H9 (cell line): Measurements from ENCODE around the gene UTP11. TPM values are rescaled to one million over a fixed set of nuclear protein-coding genes. Genes with fewer than 3 reads are reported as not detected.

Experiments used
- DNase-seq: peaks from one replicate; pipeline ENCODE4 v3.0.0-alpha.2; 2017
- H2AFZ ChIP-seq: one replicate; pipeline ENCODE4 v1.6.1; 2013; ENCODE audit warnings: mild to moderate bottlenecking, low read length, control low read depth, moderate library complexity
- H2AK5ac ChIP-seq: 2 replicates; pipeline ENCODE4 v1.6.1; 2013; ENCODE audit warnings: low read length, control low read depth, mixed read lengths; ENCODE audit not compliant: insufficient read length
- H2BK120ac ChIP-seq: one replicate; pipeline ENCODE4 v1.6.1; 2013; ENCODE audit warnings: low read depth, mild to moderate bottlenecking, low read length, control low read depth, inconsistent platforms; ENCODE audit not compliant: poor library complexity, severe bottlenecking
- H2BK12ac ChIP-seq: 2 replicates; pipeline ENCODE4 v1.6.1; 2013; ENCODE audit warnings: low read length, control low read depth, mixed read lengths, low read depth; ENCODE audit not compliant: insufficient read length
- H2BK15ac ChIP-seq: 2 replicates; pipeline ENCODE4 v1.6.1; 2013; ENCODE audit warnings: low read depth, low read length, control low read depth
- H2BK20ac ChIP-seq: one replicate; pipeline ENCODE4 v1.6.1; 2013; ENCODE audit warnings: low read depth, mild to moderate bottlenecking, low read length, control low read depth, inconsistent platforms; ENCODE audit not compliant: poor library complexity, severe bottlenecking
- H2BK5ac ChIP-seq: 2 replicates; pipeline ENCODE4 v1.6.1; 2013; ENCODE audit warnings: low read length, control low read depth, mixed read lengths; ENCODE audit not compliant: insufficient read length
- H3K14ac ChIP-seq: 2 replicates; pipeline ENCODE4 v1.6.1; 2013; ENCODE audit warnings: low read length, control low read depth; ENCODE audit not compliant: insufficient read depth
- H3K18ac ChIP-seq: 2 replicates; pipeline ENCODE4 v1.6.1; 2013; ENCODE audit warnings: low read depth, mild to moderate bottlenecking, mixed read lengths, low read length, control low read depth; ENCODE audit not compliant: insufficient read length
- H3K23ac ChIP-seq: 2 replicates; pipeline ENCODE4 v1.6.1; 2013; ENCODE audit warnings: low read length, control low read depth, mixed read lengths, low read depth; ENCODE audit not compliant: insufficient read length
- H3K23me2 ChIP-seq: 2 replicates; pipeline ENCODE4 v1.6.1; 2013; ENCODE audit warnings: low read depth, mild to moderate bottlenecking, mixed read lengths, low read length, control low read depth; ENCODE audit not compliant: insufficient read length, poor library complexity, severe bottlenecking
- H3K27ac ChIP-seq: 2 replicates; pipeline ENCODE4 v1.5.1; 2013; ENCODE audit warnings: low read length, control low read depth, mixed read lengths, low read depth; ENCODE audit not compliant: insufficient read length
- H3K27me3 ChIP-seq: 2 replicates; pipeline ENCODE4 v1.6.1; 2013; ENCODE audit warnings: low read length, control low read depth, inconsistent platforms; ENCODE audit not compliant: insufficient read depth
- H3K4ac ChIP-seq: 2 replicates; pipeline ENCODE4 v1.6.1; 2013; ENCODE audit warnings: low read depth, mild to moderate bottlenecking, control low read depth, inconsistent platforms, low read length, moderate library complexity
- H3K4me1 ChIP-seq: 2 replicates; pipeline ENCODE4 v1.6.1; 2013; ENCODE audit warnings: low read length, control low read depth, inconsistent platforms; ENCODE audit not compliant: insufficient read depth
- H3K4me2 ChIP-seq: 2 replicates; pipeline ENCODE4 v1.6.1; 2013; ENCODE audit warnings: low read length, control low read depth, mixed read lengths; ENCODE audit not compliant: insufficient read length, insufficient read depth
- H3K56ac ChIP-seq: 2 replicates; pipeline ENCODE4 v1.6.1; 2013; ENCODE audit warnings: low read depth, mild to moderate bottlenecking, mixed read lengths, low read length, control low read depth; ENCODE audit not compliant: insufficient read length
- H3K79me1 ChIP-seq: 2 replicates; pipeline ENCODE4 v1.6.1; 2013; ENCODE audit warnings: low read depth, mild to moderate bottlenecking, moderate library complexity, low read length, control low read depth, inconsistent platforms; ENCODE audit not compliant: insufficient read depth, poor library complexity, severe bottlenecking
- H3K79me2 ChIP-seq: 2 replicates; pipeline ENCODE4 v1.6.1; 2013; ENCODE audit warnings: low read length, control low read depth, inconsistent platforms; ENCODE audit not compliant: insufficient read depth
- H3K9ac ChIP-seq: 2 replicates; pipeline ENCODE4 v1.6.1; 2013; ENCODE audit warnings: low read length, control low read depth, mixed read lengths; ENCODE audit not compliant: insufficient read length; ENCODE audit errors: extremely low read depth
- H3K9me3 ChIP-seq: one replicate; pipeline ENCODE4 v1.6.1; 2013; ENCODE audit warnings: low read depth, low read length, inconsistent platforms; ENCODE audit not compliant: control insufficient read depth
- H3T11ph ChIP-seq: one replicate; pipeline ENCODE4 v1.6.1; 2013; ENCODE audit warnings: mild to moderate bottlenecking, low read length, control low read depth, inconsistent platforms
- H4K20me1 ChIP-seq: one replicate; pipeline ENCODE4 v1.6.1; 2013; ENCODE audit not compliant: control insufficient read depth, insufficient read length, insufficient read depth
- H4K5ac ChIP-seq: 2 replicates; pipeline ENCODE4 v1.6.1; 2013; ENCODE audit warnings: low read depth, mild to moderate bottlenecking, mixed read lengths, low read length, control low read depth; ENCODE audit not compliant: insufficient read length
- H4K8ac ChIP-seq: replicated peaks from 2 replicates; pipeline ENCODE4 v1.6.1; 2013; ENCODE audit warnings: low read length, control low read depth, mixed read lengths, low read depth; ENCODE audit not compliant: insufficient read length
- H4K91ac ChIP-seq: 2 replicates; pipeline ENCODE4 v1.6.1; 2013; ENCODE audit warnings: low read depth, mild to moderate bottlenecking, moderate library complexity, mixed read lengths, low read length, control low read depth; ENCODE audit not compliant: insufficient read length
- H3K27ac Mint-ChIP-seq, 3 experiments: 2 replicates in 2 of 3; 3 replicates in 1 of 3; pipeline ENCODE4 v1.8.0; 2020 to 2021; ENCODE audit warnings: mixed read lengths in 3 of 3, mild to moderate bottlenecking in 1 of 3, moderate library complexity in 1 of 3
- H3K27me3 Mint-ChIP-seq: 2 replicates; pipeline ENCODE4 v1.8.0; 2021; ENCODE audit warnings: low read depth, mild to moderate bottlenecking, moderate library complexity, mixed read lengths
- H3K36me3 Mint-ChIP-seq, 3 experiments: 2 replicates in 2 of 3; 3 replicates in 1 of 3; pipeline ENCODE4 v1.8.0; 2020 to 2021; ENCODE audit warnings: low read depth in 3 of 3, mixed read lengths in 3 of 3; ENCODE audit not compliant: insufficient read depth in 1 of 3
- H3K4me1 Mint-ChIP-seq, 2 experiments: 2 replicates each; pipeline ENCODE4 v1.8.0; 2020; ENCODE audit warnings: mixed read lengths in 2 of 2
- H3K4me3 Mint-ChIP-seq, 2 experiments: 2 replicates in 1 of 2; 3 replicates in 1 of 2; pipeline ENCODE4 v1.8.0; 2020 to 2021; ENCODE audit warnings: mild to moderate bottlenecking in 2 of 2, mixed read lengths in 2 of 2, moderate library complexity in 1 of 2
- H3K9me3 Mint-ChIP-seq, 2 experiments: 2 replicates in 1 of 2; 3 replicates in 1 of 2; pipeline ENCODE4 v1.8.0; 2020; ENCODE audit warnings: mild to moderate bottlenecking in 2 of 2, mixed read lengths in 2 of 2, moderate library complexity in 1 of 2
- CTCF ChIP-seq: fragments of 200-600 bp; sonication (generic); conservative IDR thresholded peaks from 3 replicates; pipeline ENCODE4 v1.8.0; 2021; ENCODE audit warnings: antibody characterized with exemption, mild to moderate bottlenecking
- WGBS: extraction: QIAGEN DNeasy Blood & Tissue Kit; methylation state at CpG from one replicate; pipeline ENCODE4 v1.1.7; 2013; ENCODE audit warnings: missing lambda C conversion rate, low lambda C conversion rate, mixed read lengths; ENCODE audit not compliant: insufficient read length; ENCODE audit errors: extremely low coverage; 5-methylcytosine and 5-hydroxymethylcytosine counted together
- total RNA-seq: library from RNA; stranded (reverse); gene quantifications from 2 replicates; pipeline ENCODE4 v1.2.1, GENCODE V29; 2021

Gene UTP11
- total RNA-seq, 1 experiment from 2014 or later = 63.1 TPM

- H2AK5ac ChIP-seq = no peak overlapping the region
- no peak overlapping the region for H4K91ac ChIP-seq
- H3K4me1 ChIP-seq = peaks cover 7% of the 10 kb centered on the region; the same call in 1 of the 2 replicates
- Mint-ChIP-seq H3K4me1 (peaks cover 38 to 45% of the 10 kb centered on the region in 2 experiments), H3K4me3 (no peak overlapping the region; a peak in 1 of 5 replicates), H3K9me3 (no peaks in the 10 kb centered on the region), H3K27me3 (peaks cover 12% of the 10 kb centered on the region), H3K36me3 (no peaks in the 10 kb centered on the region), H3K27ac (no peak overlapping the region; a peak in 1 of 7 replicates)
- no peak for TF ChIP-seq CTCF
- H3K79me2 ChIP-seq = no peaks in the 10 kb centered on the region; the same call in 1 of the 2 replicates
- H2AFZ ChIP-seq = no peak overlapping the region
- WGBS = no CpG with 5 or more reads among the region's 7 CpGs
- H2BK120ac ChIP-seq = no peak overlapping the region
- H3K9ac ChIP-seq = no peak overlapping the region
- no peak overlapping the region for H4K8ac ChIP-seq
- no peak for DNase-seq
- H3T11ph ChIP-seq = no peak overlapping the region
- peak overlapping the region; percentile 5 for H3K4me2 ChIP-seq
- no peak overlapping the region for H3K23ac ChIP-seq
- no peak overlapping the region for H2BK15ac ChIP-seq
- H3K18ac ChIP-seq = no peak overlapping the region
- H3K14ac ChIP-seq = no peak overlapping the region
- H3K27ac ChIP-seq = no peak overlapping the region
- H2BK20ac ChIP-seq = no peak overlapping the region
- H2BK5ac ChIP-seq = no peak overlapping the region
- H3K79me1 ChIP-seq = no peaks in the 10 kb centered on the region
- no peaks in the 10 kb centered on the region for H3K9me3 ChIP-seq
- no peak overlapping the region for H4K5ac ChIP-seq
- no peak overlapping the region for H3K56ac ChIP-seq
- H4K20me1 ChIP-seq = no peaks in the 10 kb centered on the region
- H3K27me3 ChIP-seq = no peaks in the 10 kb centered on the region; the same call in 1 of the 2 replicates
- no peaks in the 10 kb centered on the region for H3K23me2 ChIP-seq
- no peak overlapping the region for H3K4ac ChIP-seq
- no peak overlapping the region for H2BK12ac ChIP-seq
Observed at GRCh38 chr1:38053416-38054091, 41.0 kb downstream of the UTP11 start.
